DMS153 treated with DMSO at 0.1 percent for 48 hours (cell line): ENCODE measurements around the gene EFCAB6.

Source experiments
- DNase-seq: peaks from one replicate; lab custom pipeline; 2025; ENCODE audit not compliant: unreplicated experiment; lab: John Stamatoyannopoulos, UW

EFCAB6 gene

DNA sequence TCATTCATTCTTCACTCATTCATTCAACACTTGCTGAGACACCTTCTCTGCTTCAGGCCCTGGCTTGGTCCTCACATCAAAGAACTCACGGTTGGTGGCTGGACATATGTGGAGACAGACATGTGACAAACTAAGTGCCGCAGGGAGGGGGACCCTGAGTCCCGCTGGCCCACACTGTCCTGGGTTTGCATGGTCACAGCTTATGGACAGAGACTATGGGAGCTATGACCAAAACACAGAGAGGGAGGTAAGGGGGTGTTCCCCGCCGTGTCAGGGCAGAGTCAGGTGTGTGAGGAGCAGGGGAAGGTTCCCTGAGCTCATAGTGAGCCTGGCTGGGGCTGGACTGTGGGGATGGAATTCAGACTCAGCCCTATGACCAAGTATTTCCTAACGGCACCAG lies 277.2 kb downstream of the EFCAB6 start:
- DNase-seq: no peak

DNA sequence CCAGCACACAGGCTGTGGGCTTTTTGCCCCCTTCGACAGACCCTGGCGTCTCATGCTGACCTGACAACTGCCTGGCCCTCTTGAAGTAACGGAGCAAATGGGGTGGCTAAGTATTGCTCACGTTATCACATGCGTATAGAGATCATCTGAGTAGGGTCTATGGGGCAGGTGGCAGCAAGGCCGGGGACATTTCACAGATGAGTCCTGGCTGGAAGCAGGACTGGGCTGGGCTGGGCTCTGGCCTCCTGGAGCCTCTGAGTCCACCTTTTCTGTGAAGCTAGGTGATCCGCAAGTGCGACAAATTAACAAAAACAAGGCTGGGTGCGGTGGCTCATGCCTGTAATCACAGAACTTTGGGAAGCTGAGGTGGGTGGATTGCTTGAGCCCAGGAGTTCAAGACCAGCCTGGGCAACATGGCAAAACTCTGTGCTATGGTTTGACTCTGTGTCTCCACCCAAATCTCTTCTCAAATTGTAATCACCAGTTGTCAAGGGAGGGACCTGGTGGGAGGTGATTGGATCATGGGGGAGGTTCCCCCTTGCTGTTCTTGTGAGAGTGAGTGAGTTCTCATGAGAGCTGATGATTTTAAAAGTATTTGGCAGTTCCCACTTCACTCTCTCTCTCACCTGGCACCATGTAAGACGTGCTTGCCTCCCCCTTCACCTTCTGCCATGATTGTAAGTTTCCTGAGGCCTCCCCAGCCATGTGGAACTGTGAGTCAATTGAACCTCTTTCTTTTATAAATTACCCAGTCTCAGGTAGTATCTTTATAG lies 278.3 kb downstream of the EFCAB6 start:
- DNase-seq: no peak

DNA sequence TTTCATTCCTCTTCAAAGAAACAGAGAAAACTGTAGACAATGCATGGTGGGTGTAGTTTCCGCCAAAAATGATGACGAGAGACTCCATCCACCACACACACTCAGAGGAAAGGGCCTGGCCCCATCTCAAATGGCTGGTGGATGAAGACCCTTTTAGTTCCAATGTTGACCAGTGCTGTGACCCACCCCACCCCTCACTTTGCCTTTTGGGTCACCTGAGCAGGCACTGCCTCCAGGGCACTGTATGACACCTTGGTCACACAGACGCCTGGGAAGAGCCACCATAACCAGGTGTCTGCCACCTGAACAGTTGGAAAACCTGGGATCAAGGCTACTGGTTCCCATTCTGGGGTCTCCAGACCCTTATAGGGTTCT lies 279.0 kb downstream of the EFCAB6 start:
- no peak for DNase-seq

DNA sequence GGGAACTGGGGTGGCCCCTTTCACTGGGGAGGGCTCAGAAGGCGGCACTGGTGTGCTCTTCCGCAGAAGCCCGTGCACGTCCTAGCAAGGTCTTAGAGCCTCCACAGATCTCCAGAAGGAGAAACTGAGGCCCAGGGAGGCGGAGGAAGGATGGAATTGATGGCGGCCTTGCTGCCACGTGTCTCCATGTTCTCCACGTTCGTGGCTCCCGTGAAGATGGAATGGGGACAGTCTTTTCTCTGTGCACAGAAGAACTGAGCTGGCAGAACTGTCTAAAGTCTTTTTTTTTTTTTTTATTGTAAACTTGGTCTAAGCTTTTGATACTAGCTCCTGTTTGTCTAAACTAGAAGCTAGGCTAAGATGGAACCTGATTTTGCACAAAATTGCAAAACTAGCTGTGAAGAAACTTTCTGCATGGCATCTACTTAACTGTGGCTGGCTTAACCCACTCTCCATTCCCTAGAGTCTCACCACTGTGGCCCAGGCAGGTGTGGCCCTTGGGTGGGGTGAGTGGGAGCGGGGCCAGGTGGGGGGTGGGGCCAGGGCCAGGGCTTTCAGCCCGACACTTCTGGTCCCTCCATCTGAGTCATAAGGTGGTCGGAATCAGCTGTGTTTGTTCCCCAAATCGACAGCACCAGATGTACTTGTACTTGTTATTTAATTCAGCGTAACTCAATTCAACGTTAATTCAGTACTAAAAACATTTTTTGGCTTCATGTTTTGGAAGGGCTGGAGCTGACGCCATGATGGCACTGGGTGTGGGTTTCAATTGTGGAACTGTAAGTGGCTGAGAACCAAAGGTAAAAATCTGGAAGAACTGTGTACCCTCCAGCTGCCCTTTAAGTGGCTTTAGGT lies 279.6 kb downstream of the EFCAB6 start:
- DNase-seq: no peak

DNA sequence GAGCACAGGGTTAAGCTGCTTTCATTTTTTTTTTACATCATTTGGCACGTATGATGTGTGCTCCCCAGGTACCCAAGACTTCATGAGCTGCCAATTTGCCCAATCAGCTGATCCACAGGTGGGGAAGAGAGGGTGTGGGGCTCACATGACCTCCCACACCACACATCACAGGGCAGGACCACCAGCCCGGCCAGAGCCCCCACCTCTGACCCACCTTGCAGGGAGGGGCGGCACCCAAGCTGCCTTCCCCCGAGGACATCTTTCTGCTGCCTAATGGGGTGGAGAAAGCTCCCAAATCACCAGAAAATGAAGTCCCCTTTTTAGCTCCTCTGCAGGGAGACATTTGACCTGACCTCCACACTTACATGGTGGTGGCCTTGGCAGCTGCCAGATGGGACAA lies 280.5 kb downstream of the EFCAB6 start:
- DNase-seq: no peak

DNA sequence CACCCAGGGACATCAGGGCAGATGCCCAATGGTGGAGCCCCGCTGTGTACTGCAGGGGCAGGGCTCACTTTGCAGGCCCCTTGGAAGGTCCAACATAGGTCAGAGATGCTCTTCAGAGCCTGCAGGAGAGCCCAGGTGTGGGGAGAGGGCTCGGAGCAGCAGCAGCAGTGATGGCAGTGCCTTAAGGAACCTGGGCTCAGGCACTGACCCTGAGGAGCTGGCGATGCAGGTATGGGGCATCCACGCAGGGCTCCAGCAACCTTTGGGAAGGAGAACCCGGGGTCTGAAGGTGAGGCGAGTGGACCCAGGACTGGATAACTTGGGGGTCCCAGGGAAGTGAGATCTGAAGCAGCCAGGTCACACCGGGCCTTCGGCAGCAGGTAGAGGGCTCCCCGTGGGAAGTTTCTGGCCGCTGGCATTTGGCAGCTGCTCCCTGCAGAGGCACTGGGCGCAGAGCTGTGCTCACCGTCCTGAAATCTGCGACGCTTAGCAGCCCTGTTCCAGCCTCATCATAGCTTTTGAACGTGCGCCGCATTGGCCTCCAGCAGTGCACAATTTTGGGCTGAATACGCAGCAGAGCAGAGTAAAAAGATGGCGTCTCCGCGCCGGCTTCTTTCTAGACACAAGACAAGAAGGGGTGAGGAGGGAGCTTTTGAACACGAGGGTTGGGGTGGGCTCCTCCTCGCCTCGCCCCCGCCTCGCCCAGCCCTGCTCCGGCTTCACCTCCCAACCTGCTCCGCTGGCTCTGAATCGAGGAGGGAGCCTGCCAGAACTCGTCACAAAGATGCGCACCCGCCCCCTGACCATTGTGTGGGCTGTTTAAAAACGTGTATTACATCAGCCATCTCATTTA lies 281.5 kb downstream of the EFCAB6 start:
- no peak for DNase-seq

DNA sequence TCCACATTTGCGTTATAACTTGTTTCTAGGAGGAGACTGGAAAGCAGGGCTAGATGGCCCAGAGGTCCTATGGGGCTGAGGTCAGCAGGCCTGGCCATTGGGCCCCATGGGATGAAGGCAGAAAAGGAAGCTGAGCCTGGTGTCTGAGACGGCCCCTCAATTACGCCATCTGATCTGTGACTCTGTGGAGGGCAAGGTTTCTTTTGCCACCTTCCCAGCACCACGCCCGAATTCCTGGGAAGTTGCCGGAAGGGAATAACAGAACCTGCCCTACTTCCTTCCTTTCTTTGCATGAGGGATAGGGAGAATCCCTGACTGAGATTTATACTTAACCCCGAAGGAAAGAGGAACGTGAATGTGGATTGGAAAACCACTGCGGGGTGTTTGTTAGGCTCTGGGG lies 282.2 kb downstream of the EFCAB6 start:
- no peak for DNase-seq

DNA sequence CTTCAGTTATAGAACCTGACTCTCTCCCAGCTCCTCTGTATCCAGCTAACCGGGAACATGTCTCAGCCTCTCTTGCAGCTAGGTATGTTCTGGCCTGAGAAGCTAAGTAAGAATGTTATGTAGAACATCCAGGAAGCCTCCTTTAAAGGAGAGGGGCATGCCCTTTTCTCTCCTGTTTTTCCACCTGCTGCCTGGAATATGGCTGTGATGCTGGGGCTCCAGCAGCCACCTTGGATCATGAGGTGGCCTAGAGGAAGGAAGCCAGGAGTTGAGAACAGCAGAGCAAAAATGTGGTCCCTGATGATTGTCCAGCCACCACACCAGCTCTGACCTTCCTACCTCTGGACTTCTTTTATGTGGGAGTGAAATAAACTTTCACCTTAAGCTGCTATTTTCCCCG lies 282.6 kb downstream of the EFCAB6 start:
- DNase-seq: no peak

DNA sequence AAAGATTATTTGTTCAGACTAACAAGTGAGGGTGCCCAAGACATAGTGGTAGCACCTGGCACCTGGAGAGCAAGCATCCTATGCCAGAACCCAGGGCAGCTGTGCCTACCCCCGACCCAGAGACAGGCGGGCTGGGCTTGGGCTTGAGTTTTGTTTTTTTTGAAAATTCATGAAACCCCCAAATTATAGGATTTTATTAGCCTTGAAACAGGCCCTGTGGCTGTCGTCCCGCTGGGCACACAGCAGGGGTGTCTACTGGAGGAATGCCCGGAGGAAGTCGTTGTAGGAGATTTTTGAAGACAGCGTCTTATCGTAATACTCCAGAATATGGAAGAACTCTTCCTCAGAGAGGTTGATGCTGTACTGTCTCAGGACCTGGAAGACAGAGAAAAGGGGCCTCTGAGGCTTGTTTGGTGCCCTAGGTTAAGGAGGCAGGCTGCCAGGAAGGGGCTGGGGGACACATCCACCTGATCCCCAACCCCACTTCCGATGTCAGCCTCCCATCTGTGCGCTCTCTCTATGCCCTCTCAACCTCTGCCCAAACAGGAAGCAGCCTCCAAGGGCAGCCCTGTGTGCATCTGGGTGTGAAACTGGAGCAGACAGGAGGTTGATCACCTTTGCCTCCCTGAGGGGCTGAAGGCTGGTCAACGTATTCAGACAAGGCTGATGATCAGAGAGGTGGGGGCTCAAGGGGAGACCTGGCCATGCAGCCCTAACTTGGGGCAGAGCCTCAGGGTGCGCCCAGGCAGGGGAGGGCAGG lies 283.3 kb downstream of the EFCAB6 start:
- DNase-seq: no peak

DNA sequence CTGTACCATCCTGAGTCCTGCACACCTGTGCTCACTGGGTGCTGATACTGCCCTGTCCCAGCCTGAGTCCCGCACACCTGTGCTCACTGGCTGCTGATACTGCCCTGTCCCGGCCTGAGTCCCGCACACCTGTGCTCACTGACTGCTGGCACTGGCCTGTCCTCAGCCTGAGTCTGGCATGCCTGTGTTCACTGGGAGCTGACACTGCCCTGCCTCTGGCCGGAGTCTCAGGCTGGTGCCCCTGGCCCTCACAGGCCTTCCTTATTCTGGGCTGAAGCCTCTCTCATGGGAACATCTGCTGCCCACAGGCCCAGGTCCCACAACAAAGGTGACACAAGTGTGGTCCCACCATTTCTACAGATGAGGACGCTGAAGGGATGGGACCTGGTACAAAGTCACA lies 285.2 kb downstream of the EFCAB6 start:
- no peak for DNase-seq

DNA sequence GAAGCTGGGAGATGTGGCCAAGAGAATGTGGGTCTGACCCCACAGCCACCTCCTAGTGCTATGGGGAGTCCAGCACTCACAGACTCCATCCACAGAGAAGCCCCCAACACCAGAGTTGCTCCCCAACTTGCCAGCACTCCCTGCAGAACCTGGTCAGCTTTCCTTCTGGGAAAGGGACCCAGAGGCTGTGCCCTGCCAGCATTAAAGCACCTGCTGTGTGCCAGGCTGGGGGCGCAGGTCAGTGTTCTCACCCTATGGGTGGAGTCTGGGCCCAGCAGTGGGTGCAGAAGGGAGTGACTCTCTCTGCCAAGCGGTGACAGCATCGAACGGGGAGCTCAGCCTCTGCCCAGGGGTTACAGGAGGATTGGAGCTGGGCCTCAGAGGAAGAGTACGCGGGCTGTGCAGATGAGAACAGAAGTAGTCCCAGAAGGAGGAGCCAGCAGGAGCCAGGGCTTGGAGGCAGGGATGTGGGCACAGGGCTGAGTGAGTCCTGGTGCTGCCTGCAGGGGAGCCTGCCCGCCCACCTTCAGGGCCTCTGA lies 285.9 kb downstream of the EFCAB6 start:
- no peak for DNase-seq

DNA sequence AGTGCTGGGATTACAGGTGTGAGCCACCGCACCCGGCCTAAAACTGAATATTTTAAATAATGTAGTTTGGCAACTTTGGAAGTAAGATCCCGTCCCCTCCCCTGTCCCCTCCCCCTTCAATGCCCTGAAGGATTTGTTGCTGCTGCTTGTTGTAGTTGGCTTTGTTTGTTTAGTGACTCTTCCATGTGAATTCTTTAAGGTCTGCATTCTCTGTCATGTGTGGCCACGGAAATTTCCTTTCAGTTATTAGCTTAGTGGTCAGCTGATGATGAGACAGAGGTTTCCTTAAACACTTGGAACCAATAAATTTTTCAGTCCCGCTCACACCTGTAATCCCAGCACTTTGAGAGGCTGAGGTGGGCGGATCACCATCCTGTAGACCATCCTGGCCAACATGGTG lies 290.4 kb downstream of the EFCAB6 start:
- DNase-seq: no peak

DNA sequence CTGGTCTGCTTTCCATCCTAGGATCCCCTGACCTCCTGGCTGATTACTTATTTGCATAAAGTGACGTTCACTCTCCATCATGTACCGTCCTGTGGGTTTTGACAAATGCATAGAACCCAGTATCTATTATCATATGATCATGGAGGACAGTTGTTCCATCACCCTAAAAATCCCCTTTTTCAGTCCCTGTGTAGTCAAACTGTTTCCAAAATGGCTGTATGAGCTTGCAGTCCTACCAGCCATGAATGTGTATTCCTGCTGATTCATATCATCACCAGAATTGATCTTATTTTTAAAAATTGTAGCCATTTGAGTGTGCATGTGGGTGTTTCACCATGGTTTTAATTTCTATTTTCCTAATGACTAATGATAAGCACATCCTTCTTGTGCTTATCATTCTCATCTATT lies 291.5 kb downstream of the EFCAB6 start:
- DNase-seq: no peak

DNA sequence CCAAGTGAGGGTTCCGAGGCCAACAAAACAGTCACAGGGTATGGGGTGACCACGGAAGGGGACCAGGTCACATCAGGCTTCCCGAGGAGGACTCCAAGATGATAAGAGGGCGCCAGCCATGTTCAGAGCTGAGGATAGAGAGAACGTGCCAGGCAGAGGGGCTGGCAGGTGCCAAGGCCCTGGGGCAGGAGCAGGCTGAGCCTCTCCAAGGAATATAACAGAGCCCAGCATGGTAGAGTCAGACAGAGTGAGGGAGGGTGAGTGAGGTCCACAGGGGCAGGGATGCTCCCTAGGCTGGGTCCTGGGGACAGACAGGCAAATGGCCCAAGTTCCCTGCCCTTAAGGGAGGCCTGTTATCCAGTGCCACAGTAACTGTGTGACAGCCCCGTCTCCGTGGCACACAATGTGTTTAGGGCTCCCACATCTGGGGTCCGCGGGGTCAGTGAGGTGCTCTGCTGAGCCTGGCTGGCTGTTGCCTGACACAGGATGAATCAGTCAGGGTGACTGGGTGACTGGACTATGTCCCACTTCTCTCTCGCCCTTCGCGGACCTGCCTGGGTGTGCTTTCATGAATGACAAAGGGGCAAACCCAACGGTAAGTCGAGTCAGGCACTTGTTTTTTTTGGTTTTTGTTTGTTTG lies 295.0 kb downstream of the EFCAB6 start:
- no peak for DNase-seq

DNA sequence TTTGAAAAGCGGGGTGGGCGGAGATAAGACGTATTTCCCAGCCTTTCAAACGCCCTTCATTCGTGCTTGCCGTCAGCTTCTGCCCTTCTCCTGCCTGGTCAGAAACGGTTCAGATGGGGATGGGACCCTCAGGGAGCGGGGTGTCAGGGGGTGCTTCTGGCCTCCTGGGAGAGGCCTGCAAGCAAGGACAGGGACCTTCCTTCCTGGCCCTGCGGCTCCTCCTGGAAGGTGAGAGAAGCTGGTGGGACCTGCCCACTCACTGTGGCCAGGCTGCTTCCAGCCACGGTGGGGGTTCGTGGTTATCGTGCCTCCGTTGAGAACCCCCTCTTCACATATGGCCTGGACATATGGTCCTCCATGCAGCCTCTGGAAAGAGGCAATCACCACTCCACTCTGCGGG lies 295.7 kb downstream of the EFCAB6 start:
- DNase-seq: no peak

DNA sequence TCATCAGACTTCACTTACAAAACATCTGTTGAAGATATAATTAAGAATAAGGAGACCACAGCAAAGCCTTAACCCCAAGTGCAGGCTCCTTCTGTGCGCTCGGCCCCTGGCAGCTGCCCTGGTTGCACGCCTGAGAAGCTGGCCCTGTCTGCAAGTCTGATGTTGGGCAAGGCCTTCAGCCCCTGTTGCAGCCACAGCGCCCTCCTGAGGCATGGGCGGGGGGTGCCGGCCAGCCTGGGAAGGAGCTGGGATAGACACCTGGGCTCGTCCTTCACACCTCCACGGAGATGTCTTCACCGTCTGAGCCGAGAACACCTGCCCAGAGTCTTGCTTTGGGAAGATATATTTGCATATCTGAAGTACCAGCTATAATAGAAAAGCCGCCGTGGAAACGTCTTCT lies 296.2 kb downstream of the EFCAB6 start:
- DNase-seq: no peak

DNA sequence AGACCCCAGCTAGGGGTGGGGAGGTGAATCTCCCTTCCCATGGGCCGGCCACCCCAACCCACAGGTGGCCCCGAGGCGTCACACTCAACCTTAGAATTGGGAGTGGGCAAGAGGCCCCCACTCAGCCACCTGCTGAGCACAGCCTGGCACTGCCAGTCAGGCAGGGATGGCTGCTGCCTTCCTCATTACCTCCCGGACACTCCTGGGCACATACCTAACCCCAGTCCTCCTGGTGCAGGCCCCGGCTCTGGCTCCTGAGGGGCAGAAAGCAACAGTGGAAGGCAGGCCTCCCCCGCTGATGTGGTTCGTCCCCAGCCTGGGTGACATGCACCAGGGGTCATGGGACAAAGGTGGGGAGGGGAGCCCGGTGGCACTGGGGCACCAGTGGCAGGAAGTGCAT lies 296.7 kb downstream of the EFCAB6 start:
- no peak for DNase-seq

DNA sequence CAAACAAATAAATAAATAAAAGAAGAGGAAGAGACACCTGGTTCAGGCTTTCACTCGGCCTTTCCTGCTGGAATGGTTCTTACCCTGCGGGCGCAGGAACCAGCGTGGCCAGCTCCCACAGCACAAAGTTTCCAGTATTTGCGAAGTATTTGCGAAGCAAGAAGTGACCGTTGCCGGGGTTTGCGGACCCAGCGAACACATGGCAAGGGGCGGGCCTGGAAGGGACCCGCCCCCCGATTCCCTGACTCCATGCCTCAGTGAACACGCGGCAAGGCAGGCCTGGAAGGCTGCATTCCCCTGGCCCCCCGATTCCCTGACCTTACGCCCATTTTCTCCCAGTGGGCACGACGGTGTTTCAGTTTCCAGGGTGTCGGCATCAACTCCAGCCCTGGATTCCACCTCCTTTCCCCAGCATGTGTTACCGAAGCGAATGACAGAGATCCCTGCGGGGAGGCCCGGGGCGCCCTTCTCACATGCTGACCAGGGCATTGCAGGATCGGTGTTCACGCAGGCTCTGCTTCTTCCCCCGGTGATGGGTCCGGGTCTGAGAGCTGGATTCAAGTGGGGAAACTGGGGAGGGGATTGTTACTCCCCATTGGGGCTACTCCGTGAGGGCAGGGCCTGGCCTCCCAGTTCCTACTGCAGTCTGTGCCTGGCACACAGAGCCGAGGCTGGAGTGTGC lies 297.5 kb downstream of the EFCAB6 start:
- DNase-seq: no peak

DNA sequence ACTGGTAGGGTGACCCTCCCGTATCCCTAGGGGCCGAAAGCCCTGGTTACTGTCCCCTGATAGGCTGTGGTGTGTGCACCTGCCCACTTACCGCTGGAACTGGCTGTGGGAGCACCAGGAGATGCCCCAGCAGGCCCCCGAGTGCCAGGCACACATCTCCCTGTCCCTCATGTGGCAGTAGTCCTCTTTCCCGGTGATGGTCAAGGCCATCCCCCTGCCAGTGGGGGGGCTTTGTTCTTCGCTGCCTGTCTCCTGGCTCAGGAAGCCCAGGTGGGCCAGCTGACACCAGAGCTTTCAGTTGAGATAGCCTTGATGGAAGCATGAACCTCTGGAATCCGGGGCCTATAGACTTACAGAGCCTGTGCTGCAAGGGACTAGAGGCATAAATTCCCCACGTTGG lies 299.8 kb downstream of the EFCAB6 start:
- no peak for DNase-seq
